ENCODE measurements around the gene PDZD4. TPM values are rescaled to one million over a fixed set of nuclear protein-coding genes. Genes with fewer than 3 reads are reported as not detected.

The PDZD4 gene
- total RNA-seq, 1 experiment from 2014 or later: 120 TPM

GRCh38 chrX:153867139-153867538, 36.8 kb upstream of the PDZD4 start (continued):
- TF ChIP-seq ESRRA (CRISPR knock-in tag; IDR thresholded peaks at IDR 0.05; ENCODE audit: borderline replicate concordance) (no peak), GTF2I (CRISPR knock-in tag; conservative IDR thresholded peaks at IDR 0.05) (no peak), CREM (CRISPR knock-in tag; IDR thresholded peaks at IDR 0.05) (no peak)
- TF ChIP-seq, protein P1, sequence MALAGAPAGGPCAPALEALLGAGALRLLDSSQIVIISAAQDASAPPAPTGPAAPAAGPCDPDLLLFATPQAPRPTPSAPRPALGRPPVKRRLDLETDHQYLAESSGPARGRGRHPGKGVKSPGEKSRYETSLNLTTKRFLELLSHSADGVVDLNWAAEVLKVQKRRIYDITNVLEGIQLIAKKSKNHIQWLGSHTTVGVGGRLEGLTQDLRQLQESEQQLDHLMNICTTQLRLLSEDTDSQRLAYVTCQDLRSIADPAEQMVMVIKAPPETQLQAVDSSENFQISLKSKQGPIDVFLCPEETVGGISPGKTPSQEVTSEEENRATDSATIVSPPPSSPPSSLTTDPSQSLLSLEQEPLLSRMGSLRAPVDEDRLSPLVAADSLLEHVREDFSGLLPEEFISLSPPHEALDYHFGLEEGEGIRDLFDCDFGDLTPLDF (CRISPR knock-in tag; IDR thresholded peaks at IDR 0.05): no peak

GRCh38 chrX:153866302-153867019, 36.1 kb upstream of the PDZD4 start:
- TF ChIP-seq ZNF317 (CRISPR knock-in tag; IDR thresholded peaks at IDR 0.05; ENCODE audit: borderline replicate concordance, low read depth) (no peak), JUN (CRISPR knock-in tag; IDR thresholded peaks at IDR 0.05) (no peak), MXD4 (CRISPR knock-in tag; IDR thresholded peaks at IDR 0.05; ENCODE audit: borderline replicate concordance) (no peak), AR (CRISPR knock-in tag; IDR thresholded peaks at IDR 0.05) (no peak), IRF2 (CRISPR knock-in tag; IDR thresholded peaks at IDR 0.05; ENCODE audit: borderline replicate concordance, low read depth) (no peak), CDX4 (CRISPR knock-in tag; IDR thresholded peaks at IDR 0.05; ENCODE audit: borderline replicate concordance) (no peak)
- ATAC-seq (no peak), DNase-seq (ENCODE audit: low spot score) (no peak)
- peaks cover 7% of the 10 kb centered on the region for H3K36me3 Mint-ChIP-seq
- H3K4me3 Mint-ChIP-seq: no peak overlapping the region
- ChIA-PET POLR2A (no interaction called here), CTCF (no interaction called here)
- H3K27me3 Mint-ChIP-seq (ENCODE audit: low read depth): no peaks in the 10 kb centered on the region
- peaks cover 9% of the 10 kb centered on the region; the same call in 1 of the 2 replicates for H3K4me1 Mint-ChIP-seq
- no peak overlapping the region for H3K27ac Mint-ChIP-seq
- no peaks in the 10 kb centered on the region for H3K9me3 Mint-ChIP-seq

DNA sequence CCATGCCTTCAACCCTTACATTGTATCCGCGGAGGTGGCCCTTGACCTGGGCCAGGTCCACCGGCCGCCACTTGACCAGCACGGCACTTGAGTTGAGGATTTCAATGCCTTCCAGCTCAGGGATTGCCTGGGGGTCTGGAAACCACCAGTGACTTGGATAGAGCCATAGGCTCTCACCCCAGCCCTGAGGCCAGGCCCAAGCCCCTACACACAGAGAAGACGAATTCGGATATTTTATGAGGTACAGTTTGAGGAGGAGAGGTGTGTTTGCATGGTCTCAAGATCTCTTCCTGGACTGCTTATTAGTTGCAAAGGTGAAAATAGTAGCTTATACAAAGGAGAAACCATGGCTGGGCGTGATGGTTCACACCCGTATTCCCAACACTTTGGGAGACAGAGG, 35.3 kb upstream of the PDZD4 start:
- no peak for DNase-seq (ENCODE audit: low spot score)
- no peak overlapping the region for H3K4me3 Mint-ChIP-seq
- no peak for ATAC-seq
- peaks cover 7% of the 10 kb centered on the region for H3K36me3 Mint-ChIP-seq
- POLR2A ChIA-PET: no interaction called here
- no peaks in the 10 kb centered on the region for H3K27me3 Mint-ChIP-seq (ENCODE audit: low read depth)
- H3K4me1 Mint-ChIP-seq: peaks cover 14% of the 10 kb centered on the region
- H3K9me3 Mint-ChIP-seq: no peaks in the 10 kb centered on the region
- no peak overlapping the region for H3K27ac Mint-ChIP-seq
- CTCF ChIA-PET: no interaction called here
- TF ChIP-seq CBFB (CRISPR knock-in tag; IDR thresholded peaks at IDR 0.05; ENCODE audit: low read depth) (no peak), ZNF416 (CRISPR knock-in tag; IDR thresholded peaks at IDR 0.05) (no peak), TP53 (CRISPR knock-in tag; IDR thresholded peaks at IDR 0.05) (no peak), ZSCAN18 (CRISPR knock-in tag; IDR thresholded peaks at IDR 0.05) (no peak), ZNF281 (CRISPR knock-in tag; IDR thresholded peaks at IDR 0.05) (no peak), HMGXB4 (CRISPR knock-in tag; IDR thresholded peaks at IDR 0.05) (no peak)
- TF ChIP-seq, protein P2, sequence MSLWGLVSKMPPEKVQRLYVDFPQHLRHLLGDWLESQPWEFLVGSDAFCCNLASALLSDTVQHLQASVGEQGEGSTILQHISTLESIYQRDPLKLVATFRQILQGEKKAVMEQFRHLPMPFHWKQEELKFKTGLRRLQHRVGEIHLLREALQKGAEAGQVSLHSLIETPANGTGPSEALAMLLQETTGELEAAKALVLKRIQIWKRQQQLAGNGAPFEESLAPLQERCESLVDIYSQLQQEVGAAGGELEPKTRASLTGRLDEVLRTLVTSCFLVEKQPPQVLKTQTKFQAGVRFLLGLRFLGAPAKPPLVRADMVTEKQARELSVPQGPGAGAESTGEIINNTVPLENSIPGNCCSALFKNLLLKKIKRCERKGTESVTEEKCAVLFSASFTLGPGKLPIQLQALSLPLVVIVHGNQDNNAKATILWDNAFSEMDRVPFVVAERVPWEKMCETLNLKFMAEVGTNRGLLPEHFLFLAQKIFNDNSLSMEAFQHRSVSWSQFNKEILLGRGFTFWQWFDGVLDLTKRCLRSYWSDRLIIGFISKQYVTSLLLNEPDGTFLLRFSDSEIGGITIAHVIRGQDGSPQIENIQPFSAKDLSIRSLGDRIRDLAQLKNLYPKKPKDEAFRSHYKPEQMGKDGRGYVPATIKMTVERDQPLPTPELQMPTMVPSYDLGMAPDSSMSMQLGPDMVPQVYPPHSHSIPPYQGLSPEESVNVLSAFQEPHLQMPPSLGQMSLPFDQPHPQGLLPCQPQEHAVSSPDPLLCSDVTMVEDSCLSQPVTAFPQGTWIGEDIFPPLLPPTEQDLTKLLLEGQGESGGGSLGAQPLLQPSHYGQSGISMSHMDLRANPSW (CRISPR knock-in tag; conservative IDR thresholded peaks at IDR 0.05; ENCODE audit: low read depth): no peak

All from WTC11 (cell line).